ENCODE measurements around the gene SETD7. TPM values are rescaled to one million over a fixed set of nuclear protein-coding genes. Genes with fewer than 3 reads are reported as not detected.
A peak's percentile ranks its signal among the peaks of the same experiment; 100 is the strongest.

The SETD7 gene
- total RNA-seq, result 100 to 1,000 TPM in 1 of 2 donors, 10 to 100 TPM in 1; 74.7 to 101 TPM

GRCh38 chr4:139556071-139556723 lies at the start of gene SETD7:
TSS of gene SETD7 (minus strand) at chr4:139556219. CDS start at chr4:139556137, 82 bp downstream.
- TF ChIP-seq, protein P1, sequence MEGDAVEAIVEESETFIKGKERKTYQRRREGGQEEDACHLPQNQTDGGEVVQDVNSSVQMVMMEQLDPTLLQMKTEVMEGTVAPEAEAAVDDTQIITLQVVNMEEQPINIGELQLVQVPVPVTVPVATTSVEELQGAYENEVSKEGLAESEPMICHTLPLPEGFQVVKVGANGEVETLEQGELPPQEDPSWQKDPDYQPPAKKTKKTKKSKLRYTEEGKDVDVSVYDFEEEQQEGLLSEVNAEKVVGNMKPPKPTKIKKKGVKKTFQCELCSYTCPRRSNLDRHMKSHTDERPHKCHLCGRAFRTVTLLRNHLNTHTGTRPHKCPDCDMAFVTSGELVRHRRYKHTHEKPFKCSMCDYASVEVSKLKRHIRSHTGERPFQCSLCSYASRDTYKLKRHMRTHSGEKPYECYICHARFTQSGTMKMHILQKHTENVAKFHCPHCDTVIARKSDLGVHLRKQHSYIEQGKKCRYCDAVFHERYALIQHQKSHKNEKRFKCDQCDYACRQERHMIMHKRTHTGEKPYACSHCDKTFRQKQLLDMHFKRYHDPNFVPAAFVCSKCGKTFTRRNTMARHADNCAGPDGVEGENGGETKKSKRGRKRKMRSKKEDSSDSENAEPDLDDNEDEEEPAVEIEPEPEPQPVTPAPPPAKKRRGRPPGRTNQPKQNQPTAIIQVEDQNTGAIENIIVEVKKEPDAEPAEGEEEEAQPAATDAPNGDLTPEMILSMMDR (IDR thresholded peaks at IDR 0.05), result no peak
- H3K27me3 ChIP-seq (replicated peaks; ENCODE audit: insufficient read depth), result no peaks in the 10 kb centered on the region
- peak within 1 kb of the TSS; percentile 94 for H3K4me3 ChIP-seq
- peak; percentile 39 for ATAC-seq (ENCODE audit: insufficient number of reproducible peaks, low FRiP score, low read depth)
- H3K27ac ChIP-seq, result peak within 1 kb of the TSS; percentile 97 to 98
- peaks cover 22 to 43% of the 10 kb centered on the region in 2 donors for H3K4me1 ChIP-seq (ENCODE audit: control insufficient read depth in 1 of 2, low read depth in 2 of 2)
- no peaks in the 10 kb centered on the region for H3K36me3 ChIP-seq
- DNase-seq (ENCODE audit: low spot score), result peak; percentile 18
- no peaks in the 10 kb centered on the region for H3K9me3 ChIP-seq

DNA sequence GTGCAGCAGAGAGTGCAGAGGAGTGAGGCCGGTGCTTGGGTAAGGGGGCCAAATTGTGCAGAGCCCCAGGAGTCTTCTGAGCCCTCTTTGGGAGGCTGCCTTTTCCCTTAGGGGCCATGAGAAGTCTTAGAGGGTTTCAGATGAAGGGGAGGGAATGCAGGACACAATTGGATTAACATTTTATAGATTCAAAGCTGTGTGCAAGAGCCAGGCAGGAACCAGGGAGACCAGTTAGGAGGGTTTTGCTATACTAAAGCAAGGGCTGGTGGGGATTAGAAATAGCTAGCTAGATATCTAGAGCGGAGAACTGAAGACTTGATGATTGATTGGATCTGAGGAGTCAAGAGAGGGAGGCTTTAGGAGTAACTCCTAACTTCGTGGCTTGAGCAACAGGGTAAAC lies 49.5 kb upstream of the SETD7 start:
- H3K9me3 ChIP-seq, result no peaks in the 10 kb centered on the region
- no peak overlapping the region for H3K4me3 ChIP-seq
- DNase-seq (ENCODE audit: low spot score) (no peak), ATAC-seq (ENCODE audit: insufficient number of reproducible peaks, low FRiP score, low read depth) (no peak)
- H3K4me1 ChIP-seq (ENCODE audit: control insufficient read depth in 1 of 2, low read depth in 2 of 2), result peaks cover 0 to 4% of the 10 kb centered on the region in 2 donors
- H3K27ac ChIP-seq, result no peak overlapping the region
- H3K27me3 ChIP-seq (replicated peaks; ENCODE audit: insufficient read depth), result no peaks in the 10 kb centered on the region
- no peaks in the 10 kb centered on the region for H3K36me3 ChIP-seq
- TF ChIP-seq, protein P1 (IDR thresholded peaks at IDR 0.05), result no peak

GRCh38 chr4:139603576-139604410 lies 47.8 kb upstream of the SETD7 start:
- DNase-seq (ENCODE audit: low spot score) (no peak), ATAC-seq (ENCODE audit: insufficient number of reproducible peaks, low FRiP score, low read depth) (no peak)
- Histone ChIP-seq H3K36me3 (no peaks in the 10 kb centered on the region), H3K27ac (no peak overlapping the region), H3K9me3 (no peaks in the 10 kb centered on the region), H3K4me1 (ENCODE audit: control insufficient read depth in 1 of 2, low read depth in 2 of 2) (peaks cover 0 to 4% of the 10 kb centered on the region in 2 donors), H3K4me3 (no peak overlapping the region), H3K27me3 (replicated peaks; ENCODE audit: insufficient read depth) (no peaks in the 10 kb centered on the region)
- TF ChIP-seq, protein P1 (IDR thresholded peaks at IDR 0.05), result peak; percentile 63

DNA sequence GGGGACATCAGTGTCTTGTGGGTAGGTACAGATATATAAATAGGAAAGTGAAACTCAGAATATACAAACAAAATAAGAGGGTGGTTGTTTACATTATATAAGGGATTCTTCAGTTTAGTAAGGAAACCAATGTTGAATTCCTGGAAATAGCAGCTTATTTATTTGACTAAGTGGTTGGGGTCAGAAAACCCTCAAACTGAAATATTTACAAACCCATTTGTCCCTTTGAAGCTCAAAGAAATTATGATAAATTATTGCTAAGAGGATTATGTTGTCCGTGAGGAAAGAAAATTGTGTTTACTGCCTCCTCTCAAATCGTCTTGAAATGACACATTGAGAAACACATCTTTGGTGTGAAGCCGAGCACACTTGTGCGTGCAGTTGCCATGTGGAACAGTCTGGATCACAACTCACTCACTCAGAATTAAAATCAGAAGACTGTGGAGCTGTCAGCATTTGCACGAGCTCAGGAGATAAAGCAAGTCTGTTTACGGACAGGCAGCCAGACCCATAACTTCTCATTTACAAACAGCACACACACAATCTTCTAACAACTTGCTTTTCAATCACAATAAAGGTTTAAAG lies 46.8 kb upstream of the SETD7 start:
- ATAC-seq (ENCODE audit: insufficient number of reproducible peaks, low FRiP score, low read depth) (no peak), DNase-seq (ENCODE audit: low spot score) (no peak)
- no peak overlapping the region for H3K4me3 ChIP-seq
- no peaks in the 10 kb centered on the region for H3K36me3 ChIP-seq
- no peaks in the 10 kb centered on the region for H3K9me3 ChIP-seq
- TF ChIP-seq, protein P1 (IDR thresholded peaks at IDR 0.05), result no peak
- peaks cover 0 to 4% of the 10 kb centered on the region in 2 donors for H3K4me1 ChIP-seq (ENCODE audit: control insufficient read depth in 1 of 2, low read depth in 2 of 2)
- H3K27me3 ChIP-seq (replicated peaks; ENCODE audit: insufficient read depth), result no peaks in the 10 kb centered on the region
- no peak overlapping the region for H3K27ac ChIP-seq

DNA sequence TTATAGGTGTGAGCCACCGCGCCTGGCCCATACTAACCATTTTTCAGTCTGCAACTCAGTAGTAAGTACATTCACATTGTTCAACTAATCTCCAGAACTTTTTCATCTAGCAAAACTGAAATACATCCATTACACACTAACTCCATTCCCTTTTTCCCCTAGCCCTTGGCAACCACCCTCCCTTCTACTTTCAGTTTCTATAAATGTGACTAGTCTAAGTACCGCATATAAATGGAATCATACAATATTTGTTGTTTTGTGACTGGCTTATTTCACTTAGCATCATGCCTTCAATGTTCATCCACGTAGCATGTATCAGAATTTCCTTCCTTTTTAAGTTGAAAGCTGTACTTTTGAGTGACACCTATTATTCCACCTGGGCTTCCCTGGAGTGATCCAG lies 44.6 kb upstream of the SETD7 start:
- Histone ChIP-seq H3K27me3 (replicated peaks; ENCODE audit: insufficient read depth) (no peaks in the 10 kb centered on the region), H3K4me1 (ENCODE audit: control insufficient read depth in 1 of 2, low read depth in 2 of 2) (no peaks in the 10 kb centered on the region), H3K36me3 (no peaks in the 10 kb centered on the region), H3K27ac (no peak overlapping the region), H3K9me3 (no peaks in the 10 kb centered on the region), H3K4me3 (no peak overlapping the region)
- TF ChIP-seq, protein P1 (IDR thresholded peaks at IDR 0.05), result no peak
- no peak for ATAC-seq (ENCODE audit: insufficient number of reproducible peaks, low FRiP score, low read depth)
- DNase-seq (ENCODE audit: low spot score), result no peak

Measured in thoracic aorta (tissue), 2 donors.